Neural progenitor cell (in vitro differentiated cells): ENCODE measurements around the gene CTXND1. TPM values are rescaled to one million over a fixed set of nuclear protein-coding genes. Genes with fewer than 3 reads are reported as not detected.

Experiments used
- DNase-seq: peaks from one replicate; pipeline ENCODE4 v3.0.0-alpha.2; 2016; ENCODE audit warnings: low spot score
- H2AFZ ChIP-seq: fragments of 200-600 bp; sonication (generic); replicated peaks from 2 replicates; pipeline ENCODE4 v1.6.1; 2016; ENCODE audit warnings: antibody characterized with exemption
- H3F3A ChIP-seq: fragments of 200-600 bp; sonication (generic); 2 replicates; pipeline ENCODE4 v1.6.1; 2016; ENCODE audit warnings: antibody characterized with exemption, low read depth
- H3K27ac ChIP-seq: fragments of 200-600 bp; sonication (generic); 2 replicates; pipeline ENCODE4 v1.5.1; 2016; ENCODE audit warnings: mild to moderate bottlenecking
- H3K27me3 ChIP-seq: fragments of 200-600 bp; sonication (generic); 2 replicates; pipeline ENCODE4 v1.6.1; 2016; ENCODE audit warnings: mild to moderate bottlenecking, moderate library complexity
- H3K36me3 ChIP-seq: fragments of 200-600 bp; sonication (generic); 2 replicates; pipeline ENCODE4 v1.5.1; 2016
- H3K4me1 ChIP-seq: fragments of 200-600 bp; sonication (generic); 2 replicates; pipeline ENCODE4 v1.6.1; 2016; ENCODE audit warnings: mixed run types
- H3K4me2 ChIP-seq: fragments of 200-600 bp; sonication (generic); 2 replicates; pipeline ENCODE4 v1.6.1; 2016
- H3K4me3 ChIP-seq: fragments of 200-600 bp; sonication (generic); 2 replicates; pipeline ENCODE4 v1.5.1; 2016
- H3K79me2 ChIP-seq: fragments of 200-600 bp; sonication (generic); 2 replicates; pipeline ENCODE4 v1.6.1; 2016; ENCODE audit warnings: low read depth
- H3K9ac ChIP-seq: fragments of 200-600 bp; sonication (generic); 2 replicates; pipeline ENCODE4 v1.6.1; 2016
- H3K9me3 ChIP-seq: fragments of 200-600 bp; sonication (generic); 2 replicates; pipeline ENCODE4 v1.5.1; 2016; ENCODE audit warnings: low read depth
- H4K20me1 ChIP-seq: fragments of 200-600 bp; sonication (generic); 2 replicates; pipeline ENCODE4 v1.6.1; 2016; ENCODE audit warnings: low read depth
- H3K27ac Mint-ChIP-seq: 3 replicates; pipeline ENCODE4 v1.8.0; 2021; ENCODE audit warnings: mixed read lengths
- H3K27me3 Mint-ChIP-seq: 2 replicates; pipeline ENCODE4 v1.8.0; 2022; ENCODE audit warnings: low read depth, mild to moderate bottlenecking, inconsistent platforms, moderate library complexity, mixed read lengths; ENCODE audit not compliant: insufficient read depth
- H3K36me3 Mint-ChIP-seq: 3 replicates; pipeline ENCODE4 v1.8.0; 2021; ENCODE audit warnings: mixed read lengths
- H3K4me1 Mint-ChIP-seq: 3 replicates; pipeline ENCODE4 v1.8.0; 2021; ENCODE audit warnings: mixed read lengths
- H3K4me3 Mint-ChIP-seq: 3 replicates; pipeline ENCODE4 v1.8.0; 2021; ENCODE audit warnings: mild to moderate bottlenecking, moderate library complexity, mixed read lengths
- H3K9me3 Mint-ChIP-seq: 3 replicates; pipeline ENCODE4 v1.8.0; 2020; ENCODE audit warnings: mixed read lengths
- CTCF ChIP-seq: fragments of 200-600 bp; sonication (generic); IDR thresholded peaks from 2 replicates; pipeline ENCODE4 v1.5.1; 2017; ENCODE audit warnings: antibody characterized with exemption, mild to moderate bottlenecking
- EZH2 ChIP-seq: fragments of 200-600 bp; sonication (generic); IDR thresholded peaks from 2 replicates; pipeline ENCODE4 v1.6.1; 2017; ENCODE audit warnings: antibody characterized with exemption, mild to moderate bottlenecking, moderate library complexity
- EZH2phosphoT487 ChIP-seq: fragments of 200-600 bp; sonication (generic); IDR thresholded peaks from 2 replicates; pipeline ENCODE4 v1.6.1; 2017; ENCODE audit warnings: antibody characterized with exemption
- total RNA-seq: library from RNA; depleted of rRNA; stranded (reverse); fragments of >200 nt; gene quantifications from 2 replicates; pipeline ENCODE4 v1.2.3, GENCODE V29; 2015; ENCODE audit warnings: low replicate concordance

Gene CTXND1
- total RNA-seq, 1 donor from 2014 or later: not detected

GRCh38 chr15:80214910-80215309, 37.1 kb downstream of the CTXND1 start:
- no peak overlapping the region for H3K4me3 Mint-ChIP-seq

GRCh38 chr15:80211976-80212375, 40.0 kb downstream of the CTXND1 start:
- Histone ChIP-seq H3K27me3 (no peaks in the 10 kb centered on the region), H3F3A (no peaks in the 10 kb centered on the region), H3K79me2 (no peaks in the 10 kb centered on the region), H4K20me1 (no peaks in the 10 kb centered on the region), H3K27ac (no peak overlapping the region), H3K4me3 (no peak overlapping the region), H3K4me1 (peaks cover 15% of the 10 kb centered on the region), H3K36me3 (no peaks in the 10 kb centered on the region), H3K4me2 (no peak overlapping the region), H3K9ac (no peak overlapping the region), H2AFZ (no peak overlapping the region), H3K9me3 (peaks cover 4% of the 10 kb centered on the region)
- H3K9me3 Mint-ChIP-seq: peaks cover 2% of the 10 kb centered on the region
- no peak overlapping the region for H3K4me3 Mint-ChIP-seq
- no peak for TF ChIP-seq EZH2phosphoT487
- no peak for TF ChIP-seq EZH2
- TF ChIP-seq CTCF: no peak
- DNase-seq: no peak
- H3K27ac Mint-ChIP-seq: no peak overlapping the region
- H3K27me3 Mint-ChIP-seq: no peaks in the 10 kb centered on the region
- H3K4me1 Mint-ChIP-seq: peaks cover 4% of the 10 kb centered on the region
- H3K36me3 Mint-ChIP-seq: no peaks in the 10 kb centered on the region

More at GRCh38 chr15:80214910-80215309, 37.1 kb downstream of the CTXND1 start:
- no peak for TF ChIP-seq EZH2
- no peak for TF ChIP-seq EZH2phosphoT487
- no peak for TF ChIP-seq CTCF
- H3K27ac ChIP-seq: no peak overlapping the region
- no peaks in the 10 kb centered on the region for H3K27me3 ChIP-seq
- no peak overlapping the region for H3K4me3 ChIP-seq
- Mint-ChIP-seq H3K27ac (no peak overlapping the region), H3K36me3 (no peaks in the 10 kb centered on the region), H3K4me1 (no peaks in the 10 kb centered on the region), H3K9me3 (peaks cover 2% of the 10 kb centered on the region), H3K27me3 (no peaks in the 10 kb centered on the region)
- H3K9ac ChIP-seq: no peak overlapping the region
- H3K4me2 ChIP-seq: no peak overlapping the region
- H3K4me1 ChIP-seq: no peaks in the 10 kb centered on the region
- no peaks in the 10 kb centered on the region for H4K20me1 ChIP-seq
- peaks cover 4% of the 10 kb centered on the region for H3K9me3 ChIP-seq
- H3K79me2 ChIP-seq: no peaks in the 10 kb centered on the region
- H2AFZ ChIP-seq: no peak overlapping the region
- H3F3A ChIP-seq: no peaks in the 10 kb centered on the region
- H3K36me3 ChIP-seq: no peaks in the 10 kb centered on the region
- no peak for DNase-seq

GRCh38 chr15:80210611-80211573, 41.1 kb downstream of the CTXND1 start:
- H3K4me3 Mint-ChIP-seq: no peak overlapping the region
- Histone ChIP-seq H3K4me3 (no peak overlapping the region), H4K20me1 (no peaks in the 10 kb centered on the region), H3K27ac (no peak overlapping the region), H3K79me2 (no peaks in the 10 kb centered on the region), H3K4me2 (no peak overlapping the region), H3K36me3 (no peaks in the 10 kb centered on the region), H3K4me1 (peaks cover 15% of the 10 kb centered on the region), H3K9me3 (peaks cover 4% of the 10 kb centered on the region), H3K9ac (no peak overlapping the region), H2AFZ (no peak overlapping the region), H3K27me3 (no peaks in the 10 kb centered on the region), H3F3A (no peaks in the 10 kb centered on the region)
- no peak for DNase-seq
- no peak overlapping the region for H3K27ac Mint-ChIP-seq
- H3K9me3 Mint-ChIP-seq: peaks cover 2% of the 10 kb centered on the region
- H3K36me3 Mint-ChIP-seq: no peaks in the 10 kb centered on the region
- peaks cover 4% of the 10 kb centered on the region for H3K4me1 Mint-ChIP-seq
- no peaks in the 10 kb centered on the region for H3K27me3 Mint-ChIP-seq
- no peak for TF ChIP-seq CTCF
- TF ChIP-seq EZH2: no peak
- no peak for TF ChIP-seq EZH2phosphoT487
